CD14-positive monocyte (primary cell): ENCODE measurements around the gene ENO2. TPM values are rescaled to one million over a fixed set of nuclear protein-coding genes. Genes with fewer than 3 reads are reported as not detected.

Experiments used
- DNase-seq, 3 donors: peaks; one replicate each; pipeline ENCODE4 v3.0.0-alpha.2; 2011 to 2022
- H2AFZ ChIP-seq: 2 replicates; pipeline ENCODE4 v1.6.0; 2012; ENCODE audit warnings: mild to moderate bottlenecking, low read depth, low read length, inconsistent platforms; ENCODE audit not compliant: insufficient read depth, poor library complexity, severe bottlenecking
- H3K27ac ChIP-seq, 2 donors: 1 replicate in 1 of 2; 2 replicates in 1 of 2; pipeline ENCODE4 v1.5.1; 2012 to 2013; ENCODE audit warnings: low read length in 2 of 2, control low read depth in 1 of 2, inconsistent platforms in 1 of 2, low read depth in 1 of 2, mild to moderate bottlenecking in 1 of 2
- H3K27me3 ChIP-seq, 2 donors: one replicate each; pipeline versions ENCODE4 v1.6.0 to v1.6.1; 2011 to 2013; ENCODE audit warnings: low read length in 2 of 2; ENCODE audit not compliant: control insufficient read depth in 2 of 2, insufficient read depth in 2 of 2
- H3K36me3 ChIP-seq, 2 donors: replicated peaks in 1 of 2; 1 replicate in 1 of 2; 2 replicates in 1 of 2; pipeline versions ENCODE4 v1.5.1 to v1.6.1; 2012 to 2013; ENCODE audit warnings: low read length in 2 of 2, control low read depth in 1 of 2, inconsistent platforms in 1 of 2, mild to moderate bottlenecking in 1 of 2; ENCODE audit not compliant: insufficient read depth in 2 of 2, control insufficient read depth in 1 of 2
- H3K4me1 ChIP-seq, 2 donors: 1 replicate in 1 of 2; 2 replicates in 1 of 2; pipeline versions ENCODE4 v1.5.1 to v1.6.1; 2012 to 2013; ENCODE audit warnings: low read length in 2 of 2, control low read depth in 1 of 2, inconsistent platforms in 1 of 2, mild to moderate bottlenecking in 1 of 2, moderate library complexity in 1 of 2; ENCODE audit not compliant: insufficient read depth in 2 of 2, control insufficient read depth in 1 of 2
- H3K4me2 ChIP-seq: replicated peaks from 2 replicates; pipeline ENCODE3; 2012; ENCODE audit warnings: low read length, moderate library complexity, mild to moderate bottlenecking; ENCODE audit not compliant: poor library complexity, severe bottlenecking; ENCODE audit errors: extremely low read depth
- H3K4me3 ChIP-seq, 3 experiments: fragments of 200-600 bp in 1 of 3; sonication (generic) in 1 of 3; replicated peaks in 1 of 3; 1 replicate in 2 of 3; 2 replicates in 1 of 3; pipeline ENCODE4 v1.5.1; 2011 to 2013; ENCODE audit warnings: low read length in 3 of 3, mild to moderate bottlenecking in 3 of 3, control low read depth in 2 of 3, low read depth in 2 of 3, inconsistent platforms in 1 of 3, moderate library complexity in 1 of 3
- H3K79me2 ChIP-seq: 2 replicates; pipeline ENCODE4 v1.6.0; 2012; ENCODE audit warnings: mild to moderate bottlenecking, control low read depth, inconsistent platforms, low read length, moderate library complexity; ENCODE audit not compliant: insufficient read depth
- H3K9ac ChIP-seq: 2 replicates; pipeline ENCODE4 v1.6.0; 2017; ENCODE audit warnings: low read length, mild to moderate bottlenecking; ENCODE audit not compliant: insufficient read depth, poor library complexity, severe bottlenecking
- H3K9me3 ChIP-seq, 2 donors: replicated peaks in 1 of 2; 1 replicate in 1 of 2; 2 replicates in 1 of 2; pipeline versions ENCODE4 v1.5.1 to v1.6.1; 2012 to 2013; ENCODE audit warnings: low read length in 2 of 2, control low read depth in 1 of 2; ENCODE audit not compliant: control insufficient read depth in 1 of 2, insufficient read depth in 1 of 2
- H4K20me1 ChIP-seq: 2 replicates; pipeline ENCODE4 v1.6.0; 2012; ENCODE audit warnings: mild to moderate bottlenecking, low read length, control low read depth, moderate library complexity; ENCODE audit not compliant: insufficient read depth
- H3K27ac Mint-ChIP-seq, 7 donors: one replicate each; pipeline ENCODE4 v1.8.0; 2020; ENCODE audit warnings: mild to moderate bottlenecking in 7 of 7, mixed read lengths in 7 of 7, moderate library complexity in 6 of 7, inconsistent platforms in 2 of 7
- H3K27me3 Mint-ChIP-seq, 3 donors: one replicate each; pipeline ENCODE4 v1.8.0; 2021 to 2022; ENCODE audit warnings: low read depth in 3 of 3, mild to moderate bottlenecking in 3 of 3, mixed read lengths in 3 of 3, moderate library complexity in 3 of 3, inconsistent platforms in 1 of 3
- H3K36me3 Mint-ChIP-seq, 2 donors: one replicate each; pipeline ENCODE4 v1.8.0; 2020; ENCODE audit warnings: mixed read lengths in 2 of 2, inconsistent platforms in 1 of 2, mild to moderate bottlenecking in 1 of 2
- H3K4me1 Mint-ChIP-seq: one replicate; pipeline ENCODE4 v1.8.0; 2020; ENCODE audit warnings: mild to moderate bottlenecking, mixed read lengths
- H3K4me3 Mint-ChIP-seq, 2 donors: one replicate each; pipeline ENCODE4 v1.8.0; 2020; ENCODE audit warnings: mild to moderate bottlenecking in 2 of 2, mixed read lengths in 2 of 2, moderate library complexity in 1 of 2
- H3K9me3 Mint-ChIP-seq, 7 donors: one replicate each; pipeline ENCODE4 v1.8.0; 2020 to 2022; ENCODE audit warnings: mixed read lengths in 7 of 7, mild to moderate bottlenecking in 6 of 7, moderate library complexity in 6 of 7, inconsistent platforms in 2 of 7
- CTCF ChIP-seq: fragments of 200-600 bp; IDR thresholded peaks from one replicate; pipeline ENCODE4 v1.8.0; 2022; ENCODE audit warnings: antibody characterized with exemption, mild to moderate bottlenecking
- WGBS: methylation state at CpG from one replicate; pipeline ENCODE4 v1.1.5; 2013; ENCODE audit warnings: missing lambda C conversion rate; ENCODE audit not compliant: insufficient coverage; 5-methylcytosine and 5-hydroxymethylcytosine counted together
- intact Hi-C, 2 donors: fragments of 100-400 bp; cut with micrococcal nuclease; formaldehyde crosslinking; loops; one replicate each; pipeline versions ENCODE4 v1.15.0 to v1.15.1; 2023
- polyA plus RNA-seq, 3 donors: library from polyadenylated mRNA; depleted of rRNA in 1 of 3; unstranded in 2 of 3; stranded (reverse) in 1 of 3; fragments of 300-500 nt in 2 of 3; fragments of >200 nt in 1 of 3; fragmentation: Illumina TruSeq in 2 of 3; gene quantifications; 1 replicate in 2 of 3; 2 replicates in 1 of 3; pipeline ENCODE4 v1.2.3, GENCODE V29; 2012 to 2021

ENO2 gene
- polyA plus RNA-seq, 3 donors: 0.09 to 0.43 (median 0.19) TPM

- Mint-ChIP-seq H3K9me3 (peaks cover 0 to 2% (median 0%) of the 10 kb centered on the region in 7 donors), H3K36me3 (peaks cover 40 to 57% of the 10 kb centered on the region in 2 donors), H3K4me3 (no peak overlapping the region), H3K27me3 (peaks cover 0 to 5% (median 0%) of the 10 kb centered on the region in 3 donors), H3K4me1 (peaks cover 59% of the 10 kb centered on the region), H3K27ac (peak overlapping the region in 5 of 7 donors; percentile 50 to 82 (median 82))
- no peak for DNase-seq
- Histone ChIP-seq H3K9me3 (no peaks in the 10 kb centered on the region), H3K27ac (no peak overlapping the region), H4K20me1 (peaks cover 23% of the 10 kb centered on the region), H2AFZ (no peak overlapping the region), H3K4me1 (peaks cover 51 to 62% of the 10 kb centered on the region in 2 donors), H3K36me3 (peaks cover 43 to 45% of the 10 kb centered on the region in 2 donors), H3K79me2 (peaks cover 27% of the 10 kb centered on the region), H3K4me2 (no peak overlapping the region), H3K27me3 (no peaks in the 10 kb centered on the region), H3K9ac (no peak overlapping the region), H3K4me3 (no peak overlapping the region)
- WGBS: no CpG with 5 or more reads among the region's 4 CpGs
- no peak for TF ChIP-seq CTCF
- intact Hi-C loops: loop anchor here in 1 of 2 donors (2.0 kb wide), 1 partner anchor 97 kb away; no protein-coding TSS in a partner anchor
Measured at GRCh38 chr12:6965714-6966113, 51.3 kb downstream of the ENO2 start.

- TF ChIP-seq CTCF: no peak
- no peak overlapping the region for H3K27ac ChIP-seq
- H4K20me1 ChIP-seq: peaks cover 17% of the 10 kb centered on the region
- peaks cover 34% of the 10 kb centered on the region for H3K79me2 ChIP-seq
- H3K27me3 ChIP-seq: no peaks in the 10 kb centered on the region
- no peak overlapping the region for H2AFZ ChIP-seq
- H3K4me1 ChIP-seq: peaks cover 47 to 60% of the 10 kb centered on the region in 2 donors
- WGBS: 100% methylated on average over 2 of the region's 7 CpGs
- H3K9ac ChIP-seq: no peak overlapping the region
- peaks cover 37 to 51% of the 10 kb centered on the region in 2 donors for H3K36me3 Mint-ChIP-seq
- H3K9me3 ChIP-seq: no peaks in the 10 kb centered on the region
- no peak overlapping the region for H3K27ac Mint-ChIP-seq
- no peak for DNase-seq
- intact Hi-C loops: no loop called here
- H3K27me3 Mint-ChIP-seq: peaks cover 0 to 5% (median 3%) of the 10 kb centered on the region in 3 donors
- peaks cover 36 to 41% of the 10 kb centered on the region in 2 donors for H3K36me3 ChIP-seq
- H3K4me2 ChIP-seq: no peak overlapping the region
- H3K4me1 Mint-ChIP-seq: peaks cover 55% of the 10 kb centered on the region
- H3K4me3 Mint-ChIP-seq: no peak overlapping the region
- no peak overlapping the region for H3K4me3 ChIP-seq
- H3K9me3 Mint-ChIP-seq: peaks cover 0 to 2% (median 0%) of the 10 kb centered on the region in 7 donors
Measured at GRCh38 chr12:6966351-6966750, 52.0 kb downstream of the ENO2 start.
